ENCODE results near the gene VPS33B. TPM values are rescaled to one million over a fixed set of nuclear protein-coding genes. Genes with fewer than 3 reads are reported as not detected.

VPS33B gene
- total and polyA plus RNA-seq, 4 donors: 1.3 to 8.9 (median 4.5) TPM

DNA sequence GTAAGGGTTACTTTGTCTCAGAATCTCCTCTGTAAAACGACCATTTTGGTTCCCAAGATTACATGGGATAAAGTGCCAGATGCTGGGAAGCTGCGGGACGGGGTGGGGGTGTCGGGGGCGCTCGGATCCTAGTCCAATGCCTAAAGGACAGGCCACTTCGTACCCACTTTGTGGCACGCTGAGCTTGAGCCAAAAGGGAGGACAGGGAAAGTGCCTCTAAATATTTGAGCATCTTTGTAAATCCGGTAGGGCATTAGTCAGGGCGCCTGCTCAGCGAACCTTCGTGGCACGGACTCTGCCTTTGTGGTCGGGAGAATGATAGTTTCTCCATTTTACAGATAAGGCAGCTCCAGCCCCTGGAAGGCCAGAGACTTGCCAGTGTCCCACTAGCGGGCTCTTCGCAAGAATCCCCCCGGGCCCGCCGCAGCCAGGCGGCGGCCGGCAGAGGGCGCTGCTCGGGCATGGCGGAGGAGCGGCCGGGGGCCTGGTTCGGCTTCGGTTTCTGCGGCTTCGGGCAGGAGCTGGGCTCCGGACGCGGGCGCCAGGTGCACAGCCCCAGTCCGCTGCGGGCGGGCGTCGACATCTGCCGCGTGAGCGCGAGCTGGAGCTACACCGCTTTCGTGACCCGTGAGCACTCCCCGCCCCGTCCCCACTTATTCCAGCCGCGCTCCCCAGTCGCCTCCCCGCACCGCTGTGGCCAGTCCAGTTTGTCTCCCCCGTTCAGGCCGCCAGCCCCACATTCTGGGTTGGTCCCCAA lies 65.9 kb downstream of the VPS33B start:
- Histone ChIP-seq H3K9ac (ENCODE audit: low read depth in 1 of 2, low read length in 2 of 2) (no peak overlapping the region), H3K27ac (ENCODE audit: low read depth in 1 of 2, low read length in 2 of 2) (no peak overlapping the region), H3K9me3 (ENCODE audit: control insufficient read depth in 4 of 4, low read length in 3 of 4) (no peaks in the 10 kb centered on the region), H3K4me1 (ENCODE audit: control insufficient read depth in 4 of 4, insufficient read depth in 4 of 4, low read length in 3 of 4) (peaks cover 7 to 24% (median 16%) of the 10 kb centered on the region in 4 donors), H3K36me3 (ENCODE audit: control insufficient read depth in 4 of 4, insufficient read depth in 3 of 4, low read depth in 1 of 4, low read length in 3 of 4) (peaks cover 2 to 33% (median 12%) of the 10 kb centered on the region in 4 donors), H3K4me3 (ENCODE audit: low read depth in 1 of 3, low read length in 3 of 3) (peak overlapping the region in 2 of 3 donors; percentile 37 to 49), H3K27me3 (ENCODE audit: control insufficient read depth in 4 of 4, insufficient read depth in 4 of 4, low read length in 3 of 4) (no peaks in the 10 kb centered on the region)
- peak; percentile 87 for DNase-seq (ENCODE audit: low spot score)
- WGBS: 12% methylated on average over 56 of the region's 56 CpGs
- TF ChIP-seq, protein P1, sequence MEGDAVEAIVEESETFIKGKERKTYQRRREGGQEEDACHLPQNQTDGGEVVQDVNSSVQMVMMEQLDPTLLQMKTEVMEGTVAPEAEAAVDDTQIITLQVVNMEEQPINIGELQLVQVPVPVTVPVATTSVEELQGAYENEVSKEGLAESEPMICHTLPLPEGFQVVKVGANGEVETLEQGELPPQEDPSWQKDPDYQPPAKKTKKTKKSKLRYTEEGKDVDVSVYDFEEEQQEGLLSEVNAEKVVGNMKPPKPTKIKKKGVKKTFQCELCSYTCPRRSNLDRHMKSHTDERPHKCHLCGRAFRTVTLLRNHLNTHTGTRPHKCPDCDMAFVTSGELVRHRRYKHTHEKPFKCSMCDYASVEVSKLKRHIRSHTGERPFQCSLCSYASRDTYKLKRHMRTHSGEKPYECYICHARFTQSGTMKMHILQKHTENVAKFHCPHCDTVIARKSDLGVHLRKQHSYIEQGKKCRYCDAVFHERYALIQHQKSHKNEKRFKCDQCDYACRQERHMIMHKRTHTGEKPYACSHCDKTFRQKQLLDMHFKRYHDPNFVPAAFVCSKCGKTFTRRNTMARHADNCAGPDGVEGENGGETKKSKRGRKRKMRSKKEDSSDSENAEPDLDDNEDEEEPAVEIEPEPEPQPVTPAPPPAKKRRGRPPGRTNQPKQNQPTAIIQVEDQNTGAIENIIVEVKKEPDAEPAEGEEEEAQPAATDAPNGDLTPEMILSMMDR (IDR thresholded peaks at IDR 0.05; ENCODE audit: low read depth, low read length, missing input control): peak; percentile 81
- TF ChIP-seq, protein P2, sequence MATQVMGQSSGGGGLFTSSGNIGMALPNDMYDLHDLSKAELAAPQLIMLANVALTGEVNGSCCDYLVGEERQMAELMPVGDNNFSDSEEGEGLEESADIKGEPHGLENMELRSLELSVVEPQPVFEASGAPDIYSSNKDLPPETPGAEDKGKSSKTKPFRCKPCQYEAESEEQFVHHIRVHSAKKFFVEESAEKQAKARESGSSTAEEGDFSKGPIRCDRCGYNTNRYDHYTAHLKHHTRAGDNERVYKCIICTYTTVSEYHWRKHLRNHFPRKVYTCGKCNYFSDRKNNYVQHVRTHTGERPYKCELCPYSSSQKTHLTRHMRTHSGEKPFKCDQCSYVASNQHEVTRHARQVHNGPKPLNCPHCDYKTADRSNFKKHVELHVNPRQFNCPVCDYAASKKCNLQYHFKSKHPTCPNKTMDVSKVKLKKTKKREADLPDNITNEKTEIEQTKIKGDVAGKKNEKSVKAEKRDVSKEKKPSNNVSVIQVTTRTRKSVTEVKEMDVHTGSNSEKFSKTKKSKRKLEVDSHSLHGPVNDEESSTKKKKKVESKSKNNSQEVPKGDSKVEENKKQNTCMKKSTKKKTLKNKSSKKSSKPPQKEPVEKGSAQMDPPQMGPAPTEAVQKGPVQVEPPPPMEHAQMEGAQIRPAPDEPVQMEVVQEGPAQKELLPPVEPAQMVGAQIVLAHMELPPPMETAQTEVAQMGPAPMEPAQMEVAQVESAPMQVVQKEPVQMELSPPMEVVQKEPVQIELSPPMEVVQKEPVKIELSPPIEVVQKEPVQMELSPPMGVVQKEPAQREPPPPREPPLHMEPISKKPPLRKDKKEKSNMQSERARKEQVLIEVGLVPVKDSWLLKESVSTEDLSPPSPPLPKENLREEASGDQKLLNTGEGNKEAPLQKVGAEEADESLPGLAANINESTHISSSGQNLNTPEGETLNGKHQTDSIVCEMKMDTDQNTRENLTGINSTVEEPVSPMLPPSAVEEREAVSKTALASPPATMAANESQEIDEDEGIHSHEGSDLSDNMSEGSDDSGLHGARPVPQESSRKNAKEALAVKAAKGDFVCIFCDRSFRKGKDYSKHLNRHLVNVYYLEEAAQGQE (IDR thresholded peaks at IDR 0.05): no peak
- TF ChIP-seq RAD21 (IDR thresholded peaks at IDR 0.05): peak in 1 of 2 donors; percentile 74
- no peak for TF ChIP-seq HNF4A (conservative IDR thresholded peaks at IDR 0.05)

DNA sequence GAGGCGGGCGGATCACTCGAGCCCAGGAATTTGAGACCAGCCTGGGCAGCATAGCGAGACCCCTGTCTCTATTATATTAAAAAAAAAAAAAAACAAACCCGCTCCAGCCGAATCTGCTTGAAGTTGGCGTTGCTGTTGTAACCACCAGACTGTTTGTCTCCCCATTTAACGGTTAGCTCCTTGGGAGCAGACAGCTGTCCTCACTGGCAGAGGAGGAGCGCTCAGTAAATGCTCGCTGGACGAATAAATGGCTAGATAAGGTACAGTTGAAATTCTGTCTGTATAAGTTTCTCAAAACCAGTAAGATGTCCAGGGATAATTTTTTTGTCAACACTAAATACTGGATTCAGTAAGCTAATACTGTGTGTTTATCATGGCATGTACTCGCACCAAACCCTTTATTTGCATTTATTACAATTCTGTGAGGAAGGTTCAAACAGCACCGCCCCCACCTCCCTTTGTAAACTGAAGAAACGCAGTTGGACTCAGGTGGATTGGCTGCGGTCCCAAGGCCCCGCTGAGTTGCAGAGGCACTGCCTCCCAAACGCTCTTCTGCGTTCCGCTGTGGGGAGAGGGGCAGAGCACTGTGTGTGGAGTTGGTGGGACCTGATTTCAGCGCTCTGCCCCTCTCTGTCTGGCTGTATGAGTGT lies 66.6 kb downstream of the VPS33B start:
- DNase-seq (ENCODE audit: low spot score): peak; percentile 45
- peak overlapping the region in 2 of 3 donors; percentile 88 to 94 for H3K4me3 ChIP-seq (ENCODE audit: low read depth in 1 of 3, low read length in 3 of 3)
- no peak overlapping the region for H3K9ac ChIP-seq (ENCODE audit: low read depth in 1 of 2, low read length in 2 of 2)
- peaks cover 0 to 32% (median 11%) of the 10 kb centered on the region in 4 donors for H3K36me3 ChIP-seq (ENCODE audit: control insufficient read depth in 4 of 4, insufficient read depth in 3 of 4, low read depth in 1 of 4, low read length in 3 of 4)
- 51% methylated on average over 20 of the region's 20 CpGs for WGBS
- no peaks in the 10 kb centered on the region for H3K9me3 ChIP-seq (ENCODE audit: control insufficient read depth in 4 of 4, low read length in 3 of 4)
- no peaks in the 10 kb centered on the region for H3K27me3 ChIP-seq (ENCODE audit: control insufficient read depth in 4 of 4, insufficient read depth in 4 of 4, low read length in 3 of 4)
- TF ChIP-seq HNF4A (conservative IDR thresholded peaks at IDR 0.05) (no peak), GABPA (IDR thresholded peaks at IDR 0.05 in 1 of 2, conservative IDR thresholded peaks at IDR 0.05 in 1 of 2) (no peak), HNF4G (IDR thresholded peaks at IDR 0.05) (no peak), TAF1 (conservative IDR thresholded peaks at IDR 0.05) (no peak)
- TF ChIP-seq, protein P1 (IDR thresholded peaks at IDR 0.05; ENCODE audit: low read depth, low read length, missing input control): no peak
- H3K27ac ChIP-seq (ENCODE audit: low read depth in 1 of 2, low read length in 2 of 2): no peak overlapping the region
- H3K4me1 ChIP-seq (ENCODE audit: control insufficient read depth in 4 of 4, insufficient read depth in 4 of 4, low read length in 3 of 4): peaks cover 7 to 23% (median 16%) of the 10 kb centered on the region in 4 donors
